Measurements from ENCODE around the gene KLHL42.

GRCh38 chr12:27800819-27801218 is 20.8 kb downstream of the KLHL42 start:
- TF ChIP-seq ZBED1 (IDR thresholded peaks at IDR 0.05; ENCODE audit: borderline replicate concordance) (no peak), SIN3A (IDR thresholded peaks at IDR 0.05; ENCODE audit: low read depth, low read length) (no peak), POLR2AphosphoS5 (IDR thresholded peaks at IDR 0.05; ENCODE audit: low read length) (no peak), RCOR1 (conservative IDR thresholded peaks at IDR 0.05; ENCODE audit: low read depth, low read length) (no peak), CHD2 (IDR thresholded peaks at IDR 0.05; ENCODE audit: borderline replicate concordance, low read depth, low read length) (no peak), EGR1 (IDR thresholded peaks at IDR 0.05; ENCODE audit: borderline replicate concordance in 1 of 2, low read depth in 2 of 2, low read length in 2 of 2) (no peak), ZNF207 (IDR thresholded peaks at IDR 0.05; ENCODE audit: borderline replicate concordance) (no peak), MXI1 (IDR thresholded peaks at IDR 0.05; ENCODE audit: low read depth, low read length) (no peak), NRF1 (conservative IDR thresholded peaks at IDR 0.05; ENCODE audit: low read depth, low read length) (no peak)
- TF ChIP-seq, protein P1, sequence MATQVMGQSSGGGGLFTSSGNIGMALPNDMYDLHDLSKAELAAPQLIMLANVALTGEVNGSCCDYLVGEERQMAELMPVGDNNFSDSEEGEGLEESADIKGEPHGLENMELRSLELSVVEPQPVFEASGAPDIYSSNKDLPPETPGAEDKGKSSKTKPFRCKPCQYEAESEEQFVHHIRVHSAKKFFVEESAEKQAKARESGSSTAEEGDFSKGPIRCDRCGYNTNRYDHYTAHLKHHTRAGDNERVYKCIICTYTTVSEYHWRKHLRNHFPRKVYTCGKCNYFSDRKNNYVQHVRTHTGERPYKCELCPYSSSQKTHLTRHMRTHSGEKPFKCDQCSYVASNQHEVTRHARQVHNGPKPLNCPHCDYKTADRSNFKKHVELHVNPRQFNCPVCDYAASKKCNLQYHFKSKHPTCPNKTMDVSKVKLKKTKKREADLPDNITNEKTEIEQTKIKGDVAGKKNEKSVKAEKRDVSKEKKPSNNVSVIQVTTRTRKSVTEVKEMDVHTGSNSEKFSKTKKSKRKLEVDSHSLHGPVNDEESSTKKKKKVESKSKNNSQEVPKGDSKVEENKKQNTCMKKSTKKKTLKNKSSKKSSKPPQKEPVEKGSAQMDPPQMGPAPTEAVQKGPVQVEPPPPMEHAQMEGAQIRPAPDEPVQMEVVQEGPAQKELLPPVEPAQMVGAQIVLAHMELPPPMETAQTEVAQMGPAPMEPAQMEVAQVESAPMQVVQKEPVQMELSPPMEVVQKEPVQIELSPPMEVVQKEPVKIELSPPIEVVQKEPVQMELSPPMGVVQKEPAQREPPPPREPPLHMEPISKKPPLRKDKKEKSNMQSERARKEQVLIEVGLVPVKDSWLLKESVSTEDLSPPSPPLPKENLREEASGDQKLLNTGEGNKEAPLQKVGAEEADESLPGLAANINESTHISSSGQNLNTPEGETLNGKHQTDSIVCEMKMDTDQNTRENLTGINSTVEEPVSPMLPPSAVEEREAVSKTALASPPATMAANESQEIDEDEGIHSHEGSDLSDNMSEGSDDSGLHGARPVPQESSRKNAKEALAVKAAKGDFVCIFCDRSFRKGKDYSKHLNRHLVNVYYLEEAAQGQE (IDR thresholded peaks at IDR 0.05; ENCODE audit: low read depth, low read length) = no peak
- TF ChIP-seq, protein P2, sequence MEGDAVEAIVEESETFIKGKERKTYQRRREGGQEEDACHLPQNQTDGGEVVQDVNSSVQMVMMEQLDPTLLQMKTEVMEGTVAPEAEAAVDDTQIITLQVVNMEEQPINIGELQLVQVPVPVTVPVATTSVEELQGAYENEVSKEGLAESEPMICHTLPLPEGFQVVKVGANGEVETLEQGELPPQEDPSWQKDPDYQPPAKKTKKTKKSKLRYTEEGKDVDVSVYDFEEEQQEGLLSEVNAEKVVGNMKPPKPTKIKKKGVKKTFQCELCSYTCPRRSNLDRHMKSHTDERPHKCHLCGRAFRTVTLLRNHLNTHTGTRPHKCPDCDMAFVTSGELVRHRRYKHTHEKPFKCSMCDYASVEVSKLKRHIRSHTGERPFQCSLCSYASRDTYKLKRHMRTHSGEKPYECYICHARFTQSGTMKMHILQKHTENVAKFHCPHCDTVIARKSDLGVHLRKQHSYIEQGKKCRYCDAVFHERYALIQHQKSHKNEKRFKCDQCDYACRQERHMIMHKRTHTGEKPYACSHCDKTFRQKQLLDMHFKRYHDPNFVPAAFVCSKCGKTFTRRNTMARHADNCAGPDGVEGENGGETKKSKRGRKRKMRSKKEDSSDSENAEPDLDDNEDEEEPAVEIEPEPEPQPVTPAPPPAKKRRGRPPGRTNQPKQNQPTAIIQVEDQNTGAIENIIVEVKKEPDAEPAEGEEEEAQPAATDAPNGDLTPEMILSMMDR (IDR thresholded peaks at IDR 0.05 in 2 of 3, conservative IDR thresholded peaks at IDR 0.05 in 1 of 3; ENCODE audit: control insufficient read depth in 2 of 3, extremely low read depth in 1 of 3, insufficient read depth in 1 of 3, low read depth in 3 of 3, low read length in 3 of 3) = no peak
- TF ChIP-seq, protein P3, sequence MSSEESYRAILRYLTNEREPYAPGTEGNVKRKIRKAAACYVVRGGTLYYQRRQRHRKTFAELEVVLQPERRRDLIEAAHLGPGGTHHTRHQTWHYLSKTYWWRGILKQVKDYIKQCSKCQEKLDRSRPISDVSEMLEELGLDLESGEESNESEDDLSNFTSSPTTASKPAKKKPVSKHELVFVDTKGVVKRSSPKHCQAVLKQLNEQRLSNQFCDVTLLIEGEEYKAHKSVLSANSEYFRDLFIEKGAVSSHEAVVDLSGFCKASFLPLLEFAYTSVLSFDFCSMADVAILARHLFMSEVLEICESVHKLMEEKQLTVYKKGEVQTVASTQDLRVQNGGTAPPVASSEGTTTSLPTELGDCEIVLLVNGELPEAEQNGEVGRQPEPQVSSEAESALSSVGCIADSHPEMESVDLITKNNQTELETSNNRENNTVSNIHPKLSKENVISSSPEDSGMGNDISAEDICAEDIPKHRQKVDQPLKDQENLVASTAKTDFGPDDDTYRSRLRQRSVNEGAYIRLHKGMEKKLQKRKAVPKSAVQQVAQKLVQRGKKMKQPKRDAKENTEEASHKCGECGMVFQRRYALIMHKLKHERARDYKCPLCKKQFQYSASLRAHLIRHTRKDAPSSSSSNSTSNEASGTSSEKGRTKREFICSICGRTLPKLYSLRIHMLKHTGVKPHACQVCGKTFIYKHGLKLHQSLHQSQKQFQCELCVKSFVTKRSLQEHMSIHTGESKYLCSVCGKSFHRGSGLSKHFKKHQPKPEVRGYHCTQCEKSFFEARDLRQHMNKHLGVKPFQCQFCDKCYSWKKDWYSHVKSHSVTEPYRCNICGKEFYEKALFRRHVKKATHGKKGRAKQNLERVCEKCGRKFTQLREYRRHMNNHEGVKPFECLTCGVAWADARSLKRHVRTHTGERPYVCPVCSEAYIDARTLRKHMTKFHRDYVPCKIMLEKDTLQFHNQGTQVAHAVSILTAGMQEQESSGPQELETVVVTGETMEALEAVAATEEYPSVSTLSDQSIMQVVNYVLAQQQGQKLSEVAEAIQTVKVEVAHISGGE (CRISPR knock-in tag; IDR thresholded peaks at IDR 0.05) = no peak
